GM23338 (cell line): Measurements from ENCODE around the gene NFRKB. TPM values are rescaled to one million over a fixed set of nuclear protein-coding genes. Genes with fewer than 3 reads are reported as not detected.

Experiments
- ATAC-seq: fragments of 200-7000 bp; cut with Tn5 transposase; 3 replicates; pipeline ENCODE4 v1.9.1; 2020
- DNase-seq: peaks from one replicate; pipeline ENCODE4 v3.0.0-alpha.2; 2015; ENCODE audit warnings: low spot score
- H2AFZ ChIP-seq: fragments of 200-600 bp; sonication (generic); 2 replicates; pipeline ENCODE4 v1.8.0; 2016; ENCODE audit warnings: antibody characterized with exemption, mild to moderate bottlenecking, moderate library complexity
- H3F3A ChIP-seq: fragments of 200-600 bp; sonication (generic); replicated peaks from 2 replicates; pipeline ENCODE4 v1.8.0; 2017; ENCODE audit warnings: antibody characterized with exemption, mixed run types, low read depth
- H3K27ac ChIP-seq: fragments of 200-600 bp; sonication (generic); 2 replicates; pipeline ENCODE4 v1.6.1; 2016; ENCODE audit warnings: low read depth
- H3K27me3 ChIP-seq: fragments of 200-600 bp; sonication (generic); 2 replicates; pipeline ENCODE4 v1.8.0; 2016; ENCODE audit warnings: mild to moderate bottlenecking, mixed run types, moderate library complexity; ENCODE audit not compliant: insufficient read depth
- H3K36me3 ChIP-seq: fragments of 200-600 bp; sonication (generic); 2 replicates; pipeline ENCODE4 v1.8.0; 2016; ENCODE audit warnings: mild to moderate bottlenecking; ENCODE audit not compliant: insufficient read depth
- H3K4me1 ChIP-seq: fragments of 200-600 bp; sonication (generic); 2 replicates; pipeline ENCODE4 v1.8.0; 2016; ENCODE audit warnings: mild to moderate bottlenecking, moderate library complexity; ENCODE audit not compliant: insufficient read depth
- H3K4me2 ChIP-seq: fragments of 200-600 bp; sonication (generic); 2 replicates; pipeline ENCODE4 v1.7.1; 2017; ENCODE audit warnings: mixed run types
- H3K4me3 ChIP-seq: fragments of 200-600 bp; sonication (generic); 2 replicates; pipeline ENCODE4 v1.6.1; 2016; ENCODE audit warnings: mixed run types
- H3K79me2 ChIP-seq: fragments of 200-600 bp; sonication (generic); replicated peaks from 2 replicates; pipeline ENCODE4 v1.8.0; 2017; ENCODE audit warnings: mild to moderate bottlenecking; ENCODE audit not compliant: insufficient read depth
- H3K9me2 ChIP-seq: fragments of 200-600 bp; sonication (generic); 2 replicates; pipeline ENCODE4 v1.8.0; 2017; ENCODE audit not compliant: insufficient read depth
- H4K20me1 ChIP-seq: fragments of 200-600 bp; sonication (generic); replicated peaks from 2 replicates; pipeline ENCODE4 v1.8.0; 2017; ENCODE audit warnings: mild to moderate bottlenecking; ENCODE audit not compliant: insufficient read depth
- H3K27ac Mint-ChIP-seq: 2 replicates; pipeline ENCODE4 v1.8.0; 2020; ENCODE audit warnings: inconsistent platforms, mild to moderate bottlenecking, moderate library complexity, mixed read lengths
- H3K27me3 Mint-ChIP-seq: 3 replicates; pipeline ENCODE4 v1.8.0; 2022; ENCODE audit warnings: low read depth, mild to moderate bottlenecking, moderate library complexity, mixed read lengths, inconsistent platforms; ENCODE audit not compliant: insufficient read depth, poor library complexity
- H3K36me3 Mint-ChIP-seq: 3 replicates; pipeline ENCODE4 v1.8.0; 2021; ENCODE audit warnings: low read depth, mild to moderate bottlenecking, inconsistent platforms, moderate library complexity, mixed read lengths
- H3K4me1 Mint-ChIP-seq: 3 replicates; pipeline ENCODE4 v1.8.0; 2020; ENCODE audit warnings: mild to moderate bottlenecking, inconsistent platforms, mixed read lengths
- H3K4me3 Mint-ChIP-seq: 3 replicates; pipeline ENCODE4 v1.8.0; 2021; ENCODE audit warnings: moderate library complexity, mild to moderate bottlenecking, inconsistent platforms, mixed read lengths
- H3K9me3 Mint-ChIP-seq: 3 replicates; pipeline ENCODE4 v1.8.0; 2020; ENCODE audit warnings: moderate library complexity, mild to moderate bottlenecking, inconsistent platforms, mixed read lengths
- ETS1 ChIP-seq: IDR thresholded peaks from 2 replicates; pipeline ENCODE4 v1.6.1; 2016; ENCODE audit warnings: antibody characterized with exemption
- EZH2 ChIP-seq: fragments of 200-600 bp; sonication (generic); IDR thresholded peaks from one replicate; pipeline ENCODE4 v1.8.0; 2017; ENCODE audit warnings: antibody characterized with exemption, mild to moderate bottlenecking, low read depth; ENCODE audit not compliant: unreplicated experiment
- EZH2phosphoT487 ChIP-seq: fragments of 200-600 bp; sonication (generic); IDR thresholded peaks from one replicate; pipeline ENCODE4 v1.8.1; 2018; ENCODE audit warnings: antibody characterized with exemption; ENCODE audit not compliant: unreplicated experiment
- JUNB ChIP-seq: IDR thresholded peaks from one replicate; pipeline ENCODE4 v1.6.1; 2016; ENCODE audit warnings: antibody characterized with exemption; ENCODE audit not compliant: unreplicated experiment
- NANOG ChIP-seq: IDR thresholded peaks from 2 replicates; pipeline ENCODE4 v1.6.1; 2016; ENCODE audit warnings: antibody characterized with exemption, borderline replicate concordance
- POLR2AphosphoS5 ChIP-seq: IDR thresholded peaks from 2 replicates; pipeline ENCODE4 v1.6.1; 2016; ENCODE audit warnings: antibody characterized with exemption, low read depth
- REST ChIP-seq: IDR thresholded peaks from one replicate; pipeline ENCODE4 v1.6.1; 2018; ENCODE audit warnings: antibody characterized with exemption; ENCODE audit not compliant: unreplicated experiment
- STAT1 ChIP-seq: IDR thresholded peaks from one replicate; pipeline ENCODE4 v1.6.1; 2016; ENCODE audit warnings: antibody characterized with exemption; ENCODE audit not compliant: unreplicated experiment
- ZNF114 ChIP-seq: fragments of 250-450 bp; sonication (Bioruptor Pico); IDR thresholded peaks from 2 replicates; pipeline ENCODE4 v1.5.0; 2020; ENCODE audit warnings: mild to moderate bottlenecking, moderate library complexity
- ZNF331 ChIP-seq: fragments of 250-450 bp; sonication (Bioruptor Pico); IDR thresholded peaks from 2 replicates; pipeline ENCODE4 v1.5.0; 2020; ENCODE audit warnings: low read depth, mild to moderate bottlenecking, moderate library complexity
- ZNF462 ChIP-seq: fragments of 250-450 bp; sonication (Bioruptor Pico); IDR thresholded peaks from 2 replicates; pipeline ENCODE4 v1.5.0; 2020; ENCODE audit warnings: mild to moderate bottlenecking, moderate library complexity
- polyA plus RNA-seq: library from polyadenylated mRNA; unstranded; fragments of >200 nt; fragmentation: Nextera tagmentation; extraction: Ambion mirVana; gene quantifications from 2 replicates; pipeline ENCODE4 v1.2.1, GENCODE V29; 2016
- total RNA-seq: library from RNA; depleted of rRNA; stranded (reverse); fragments of >200 nt; shearing (Covaris generic); gene quantifications from 2 replicates; pipeline ENCODE4 v1.2.3, GENCODE V29; 2014
- TF ChIP-seq, protein P1 (sequence below), 2 experiments: fragments of 200-600 bp in 1 of 2; sonication (generic) in 1 of 2; conservative IDR thresholded peaks; 2 replicates each; pipeline versions ENCODE4 v1.5.1 to v1.6.1; 2016 to 2017; ENCODE audit warnings: antibody characterized with exemption in 2 of 2, low read depth in 2 of 2, mild to moderate bottlenecking in 2 of 2, moderate library complexity in 1 of 2

The NFRKB gene
- total and polyA plus RNA-seq, 2 experiments from 2014 or later, result 22.4 to 44.9 TPM

DNA sequence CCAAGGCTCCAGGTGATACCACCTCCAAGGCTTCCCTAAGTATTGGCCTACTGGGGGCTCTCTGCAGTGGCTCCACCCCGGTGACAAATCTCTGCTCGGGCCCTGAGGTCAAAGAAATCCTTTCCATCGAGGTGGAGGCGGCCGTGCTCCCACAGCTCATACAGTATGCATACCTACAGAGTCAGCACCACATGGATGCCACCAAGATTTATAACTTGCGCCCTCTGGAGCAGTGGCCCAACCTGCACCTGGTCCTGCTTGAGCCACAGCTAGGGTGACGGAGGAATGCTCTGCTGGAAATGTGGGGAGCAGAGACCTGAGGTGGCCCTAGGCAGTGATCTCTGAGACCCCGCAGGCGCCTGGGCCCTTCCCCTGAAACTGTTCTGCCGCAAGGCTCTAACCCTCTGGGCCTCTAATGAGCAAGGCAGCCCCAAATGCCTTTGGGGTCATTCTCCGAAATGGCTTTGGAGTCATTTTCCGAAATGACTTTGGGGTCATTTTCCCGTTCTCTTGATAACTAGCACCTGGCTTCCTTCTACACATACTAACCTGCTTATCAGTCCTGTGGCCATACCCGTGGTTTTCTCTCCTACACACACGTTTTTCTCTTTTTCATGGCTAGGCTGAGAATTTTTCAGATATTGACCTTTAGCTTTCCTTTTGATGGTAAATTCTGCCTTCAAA, 45.8 kb downstream of the NFRKB start:
- Histone ChIP-seq H3K4me2 (no peak overlapping the region), H3K79me2 (no peaks in the 10 kb centered on the region), H2AFZ (no peak overlapping the region), H3K27ac (no peak overlapping the region), H3K4me1 (no peaks in the 10 kb centered on the region; the same call in 1 of the 2 replicates), H3K4me3 (no peak overlapping the region), H3K36me3 (no peaks in the 10 kb centered on the region), H3K27me3 (no peaks in the 10 kb centered on the region), H4K20me1 (no peaks in the 10 kb centered on the region), H3F3A (no peaks in the 10 kb centered on the region), H3K9me2 (0 out of 2 replicates have a peak, but pooled peaks cover 3% of the 10 kb centered on the region)
- no peaks in the 10 kb centered on the region; the same call in 2 of the 3 replicates for H3K9me3 Mint-ChIP-seq
- H3K36me3 Mint-ChIP-seq, result no peaks in the 10 kb centered on the region
- no peak overlapping the region for H3K4me3 Mint-ChIP-seq
- no peak for DNase-seq
- peaks cover 5% of the 10 kb centered on the region; the same call in 1 of the 3 replicates for H3K4me1 Mint-ChIP-seq
- peak; percentile 36; the same call in 1 of the 3 replicates for ATAC-seq
- no peak overlapping the region for H3K27ac Mint-ChIP-seq
- TF ChIP-seq POLR2AphosphoS5 (no peak), REST (no peak), ZNF331 (CRISPR knock-in tag) (no peak), EZH2 (no peak), ZNF462 (no peak), JUNB (no peak), EZH2phosphoT487 (no peak), ETS1 (no peak), ZNF114 (CRISPR knock-in tag) (no peak), STAT1 (no peak), NANOG (no peak)
- TF ChIP-seq, protein P1, sequence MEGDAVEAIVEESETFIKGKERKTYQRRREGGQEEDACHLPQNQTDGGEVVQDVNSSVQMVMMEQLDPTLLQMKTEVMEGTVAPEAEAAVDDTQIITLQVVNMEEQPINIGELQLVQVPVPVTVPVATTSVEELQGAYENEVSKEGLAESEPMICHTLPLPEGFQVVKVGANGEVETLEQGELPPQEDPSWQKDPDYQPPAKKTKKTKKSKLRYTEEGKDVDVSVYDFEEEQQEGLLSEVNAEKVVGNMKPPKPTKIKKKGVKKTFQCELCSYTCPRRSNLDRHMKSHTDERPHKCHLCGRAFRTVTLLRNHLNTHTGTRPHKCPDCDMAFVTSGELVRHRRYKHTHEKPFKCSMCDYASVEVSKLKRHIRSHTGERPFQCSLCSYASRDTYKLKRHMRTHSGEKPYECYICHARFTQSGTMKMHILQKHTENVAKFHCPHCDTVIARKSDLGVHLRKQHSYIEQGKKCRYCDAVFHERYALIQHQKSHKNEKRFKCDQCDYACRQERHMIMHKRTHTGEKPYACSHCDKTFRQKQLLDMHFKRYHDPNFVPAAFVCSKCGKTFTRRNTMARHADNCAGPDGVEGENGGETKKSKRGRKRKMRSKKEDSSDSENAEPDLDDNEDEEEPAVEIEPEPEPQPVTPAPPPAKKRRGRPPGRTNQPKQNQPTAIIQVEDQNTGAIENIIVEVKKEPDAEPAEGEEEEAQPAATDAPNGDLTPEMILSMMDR (conservative IDR thresholded peaks at IDR 0.05; ENCODE audit: low read depth in 2 of 2), result no peak
- peaks cover 2% of the 10 kb centered on the region for H3K27me3 Mint-ChIP-seq
